ENCODE data around the gene BMAL1.
A peak's percentile ranks its signal among the peaks of the same experiment; 100 is the strongest.

Gene BMAL1

GRCh38 chr11:13341026-13341425 lies 63.4 kb downstream of the BMAL1 start:
- ATAC-seq: no peak
- no peak for TF ChIP-seq ZNF565 (CRISPR knock-in tag; conservative IDR thresholded peaks at IDR 0.05; ENCODE audit: low read depth)
- no peak for TF ChIP-seq CSDC2 (CRISPR knock-in tag; IDR thresholded peaks at IDR 0.05)
- TF ChIP-seq OSR1 (CRISPR knock-in tag; IDR thresholded peaks at IDR 0.05): no peak
- TF ChIP-seq PATZ1 (CRISPR knock-in tag; IDR thresholded peaks at IDR 0.05; ENCODE audit: borderline replicate concordance): no peak
- TF ChIP-seq CREB5 (CRISPR knock-in tag; IDR thresholded peaks at IDR 0.05; ENCODE audit: low read depth): no peak
- TF ChIP-seq ARNTL (CRISPR knock-in tag; IDR thresholded peaks at IDR 0.05; ENCODE audit: borderline replicate concordance, low read depth): no peak
- TF ChIP-seq TOX (CRISPR knock-in tag; IDR thresholded peaks at IDR 0.05; ENCODE audit: borderline replicate concordance): no peak
- TF ChIP-seq, protein P1, sequence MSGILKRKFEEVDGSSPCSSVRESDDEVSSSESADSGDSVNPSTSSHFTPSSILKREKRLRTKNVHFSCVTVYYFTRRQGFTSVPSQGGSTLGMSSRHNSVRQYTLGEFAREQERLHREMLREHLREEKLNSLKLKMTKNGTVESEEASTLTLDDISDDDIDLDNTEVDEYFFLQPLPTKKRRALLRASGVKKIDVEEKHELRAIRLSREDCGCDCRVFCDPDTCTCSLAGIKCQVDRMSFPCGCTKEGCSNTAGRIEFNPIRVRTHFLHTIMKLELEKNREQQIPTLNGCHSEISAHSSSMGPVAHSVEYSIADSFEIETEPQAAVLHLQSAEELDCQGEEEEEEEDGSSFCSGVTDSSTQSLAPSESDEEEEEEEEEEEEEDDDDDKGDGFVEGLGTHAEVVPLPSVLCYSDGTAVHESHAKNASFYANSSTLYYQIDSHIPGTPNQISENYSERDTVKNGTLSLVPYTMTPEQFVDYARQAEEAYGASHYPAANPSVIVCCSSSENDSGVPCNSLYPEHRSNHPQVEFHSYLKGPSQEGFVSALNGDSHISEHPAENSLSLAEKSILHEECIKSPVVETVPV (CRISPR knock-in tag; IDR thresholded peaks at IDR 0.05): no peak
- TF ChIP-seq ZC3H10 (CRISPR knock-in tag; IDR thresholded peaks at IDR 0.05): no peak
- TF ChIP-seq, protein P2, sequence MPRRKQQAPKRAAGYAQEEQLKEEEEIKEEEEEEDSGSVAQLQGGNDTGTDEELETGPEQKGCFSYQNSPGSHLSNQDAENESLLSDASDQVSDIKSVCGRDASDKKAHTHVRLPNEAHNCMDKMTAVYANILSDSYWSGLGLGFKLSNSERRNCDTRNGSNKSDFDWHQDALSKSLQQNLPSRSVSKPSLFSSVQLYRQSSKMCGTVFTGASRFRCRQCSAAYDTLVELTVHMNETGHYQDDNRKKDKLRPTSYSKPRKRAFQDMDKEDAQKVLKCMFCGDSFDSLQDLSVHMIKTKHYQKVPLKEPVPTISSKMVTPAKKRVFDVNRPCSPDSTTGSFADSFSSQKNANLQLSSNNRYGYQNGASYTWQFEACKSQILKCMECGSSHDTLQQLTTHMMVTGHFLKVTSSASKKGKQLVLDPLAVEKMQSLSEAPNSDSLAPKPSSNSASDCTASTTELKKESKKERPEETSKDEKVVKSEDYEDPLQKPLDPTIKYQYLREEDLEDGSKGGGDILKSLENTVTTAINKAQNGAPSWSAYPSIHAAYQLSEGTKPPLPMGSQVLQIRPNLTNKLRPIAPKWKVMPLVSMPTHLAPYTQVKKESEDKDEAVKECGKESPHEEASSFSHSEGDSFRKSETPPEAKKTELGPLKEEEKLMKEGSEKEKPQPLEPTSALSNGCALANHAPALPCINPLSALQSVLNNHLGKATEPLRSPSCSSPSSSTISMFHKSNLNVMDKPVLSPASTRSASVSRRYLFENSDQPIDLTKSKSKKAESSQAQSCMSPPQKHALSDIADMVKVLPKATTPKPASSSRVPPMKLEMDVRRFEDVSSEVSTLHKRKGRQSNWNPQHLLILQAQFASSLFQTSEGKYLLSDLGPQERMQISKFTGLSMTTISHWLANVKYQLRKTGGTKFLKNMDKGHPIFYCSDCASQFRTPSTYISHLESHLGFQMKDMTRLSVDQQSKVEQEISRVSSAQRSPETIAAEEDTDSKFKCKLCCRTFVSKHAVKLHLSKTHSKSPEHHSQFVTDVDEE (CRISPR knock-in tag; IDR thresholded peaks at IDR 0.05): no peak

DNA sequence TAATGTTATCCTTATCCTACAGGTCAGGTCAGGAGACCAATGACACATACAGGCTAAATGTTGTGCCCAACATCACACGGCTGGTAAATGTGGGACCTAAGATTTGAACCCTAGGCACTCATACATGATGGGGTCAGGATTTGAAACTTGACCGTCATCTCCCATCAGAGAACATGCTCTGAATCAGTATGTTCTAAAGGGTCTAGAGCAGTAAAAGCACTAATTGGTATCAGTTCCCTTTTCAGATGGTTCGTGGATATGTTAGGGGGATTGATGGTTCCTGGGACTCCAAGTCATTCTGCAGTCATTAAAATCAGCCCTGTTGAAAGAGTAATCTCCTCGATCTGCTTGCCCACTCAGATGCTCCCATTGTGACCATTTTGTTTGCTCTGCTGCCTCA lies 65.5 kb downstream of the BMAL1 start:
- ATAC-seq: no peak
- no peak for TF ChIP-seq CSDC2 (CRISPR knock-in tag; IDR thresholded peaks at IDR 0.05)
- TF ChIP-seq ZNF565 (CRISPR knock-in tag; conservative IDR thresholded peaks at IDR 0.05; ENCODE audit: low read depth): no peak
- no peak for TF ChIP-seq TCF4 (CRISPR knock-in tag; IDR thresholded peaks at IDR 0.05; ENCODE audit: borderline replicate concordance)
- no peak for TF ChIP-seq ESRRG (CRISPR knock-in tag; IDR thresholded peaks at IDR 0.05)

DNA sequence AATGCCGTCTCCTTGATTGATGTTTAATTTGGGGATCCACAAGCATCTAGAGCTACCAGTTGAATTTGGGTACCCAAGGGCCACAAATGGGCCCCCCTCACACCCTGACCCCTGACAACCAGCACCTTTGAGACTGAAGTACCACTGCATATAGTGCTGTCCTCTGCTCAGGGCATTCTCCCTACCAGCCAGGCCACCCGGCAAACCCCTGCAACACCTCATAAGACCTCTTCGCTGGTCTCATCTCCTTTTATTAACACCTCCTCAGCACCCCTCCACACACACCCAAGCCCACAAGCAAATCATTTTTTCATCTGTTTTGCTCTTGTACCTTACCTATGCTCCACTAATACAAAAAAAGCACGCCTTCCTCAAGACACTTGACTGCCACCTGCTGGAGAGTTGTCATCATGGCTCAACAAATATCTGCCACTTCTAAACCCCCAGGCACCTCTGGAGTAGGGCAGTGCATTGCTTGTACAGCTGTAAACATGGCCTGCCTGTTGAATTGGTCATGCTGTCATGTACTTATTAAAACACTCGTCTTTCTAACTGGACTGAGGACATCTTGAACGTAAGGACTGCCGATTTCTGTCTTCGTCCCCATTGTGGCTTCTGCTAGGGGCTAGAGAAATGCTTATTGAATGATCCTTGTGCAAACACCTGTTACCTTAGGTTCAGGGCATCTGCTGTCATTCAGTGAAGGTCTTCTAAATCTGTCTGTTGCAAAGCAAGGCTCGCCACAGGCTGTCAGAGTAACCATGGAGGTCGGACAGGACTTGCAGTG lies 66.5 kb downstream of the BMAL1 start:
- TF ChIP-seq ESRRG (CRISPR knock-in tag; IDR thresholded peaks at IDR 0.05) (no peak), ZNF565 (CRISPR knock-in tag; conservative IDR thresholded peaks at IDR 0.05; ENCODE audit: low read depth) (no peak), CSDC2 (CRISPR knock-in tag; IDR thresholded peaks at IDR 0.05) (no peak), ZNF70 (CRISPR knock-in tag; IDR thresholded peaks at IDR 0.05) (no peak), OSR1 (CRISPR knock-in tag; IDR thresholded peaks at IDR 0.05) (no peak), GLIS3 (CRISPR knock-in tag; IDR thresholded peaks at IDR 0.05) (no peak)
- TF ChIP-seq, protein P3, sequence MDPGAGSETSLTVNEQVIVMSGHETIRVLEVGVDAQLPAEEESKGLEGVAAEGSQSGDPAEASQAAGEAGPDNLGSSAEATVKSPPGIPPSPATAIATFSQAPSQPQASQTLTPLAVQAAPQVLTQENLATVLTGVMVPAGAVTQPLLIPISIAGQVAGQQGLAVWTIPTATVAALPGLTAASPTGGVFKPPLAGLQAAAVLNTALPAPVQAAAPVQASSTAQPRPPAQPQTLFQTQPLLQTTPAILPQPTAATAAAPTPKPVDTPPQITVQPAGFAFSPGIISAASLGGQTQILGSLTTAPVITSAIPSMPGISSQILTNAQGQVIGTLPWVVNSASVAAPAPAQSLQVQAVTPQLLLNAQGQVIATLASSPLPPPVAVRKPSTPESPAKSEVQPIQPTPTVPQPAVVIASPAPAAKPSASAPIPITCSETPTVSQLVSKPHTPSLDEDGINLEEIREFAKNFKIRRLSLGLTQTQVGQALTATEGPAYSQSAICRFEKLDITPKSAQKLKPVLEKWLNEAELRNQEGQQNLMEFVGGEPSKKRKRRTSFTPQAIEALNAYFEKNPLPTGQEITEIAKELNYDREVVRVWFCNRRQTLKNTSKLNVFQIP (CRISPR knock-in tag; IDR thresholded peaks at IDR 0.05; ENCODE audit: borderline replicate concordance, low read depth): no peak
- peak; percentile 78 for ATAC-seq

GRCh38 chr11:13344818-13345217 lies 67.2 kb downstream of the BMAL1 start:
- no peak for ATAC-seq
- TF ChIP-seq TCF4 (CRISPR knock-in tag; IDR thresholded peaks at IDR 0.05; ENCODE audit: borderline replicate concordance): no peak
- no peak for TF ChIP-seq GLIS3 (CRISPR knock-in tag; IDR thresholded peaks at IDR 0.05)
- no peak for TF ChIP-seq BACH2 (CRISPR knock-in tag; IDR thresholded peaks at IDR 0.05; ENCODE audit: borderline replicate concordance)
- no peak for TF ChIP-seq CREB5 (CRISPR knock-in tag; IDR thresholded peaks at IDR 0.05; ENCODE audit: low read depth)
- TF ChIP-seq PPARA (CRISPR knock-in tag; IDR thresholded peaks at IDR 0.05; ENCODE audit: borderline replicate concordance): no peak
- TF ChIP-seq, protein P2 (CRISPR knock-in tag; IDR thresholded peaks at IDR 0.05): no peak
- TF ChIP-seq SNAI2 (CRISPR knock-in tag; IDR thresholded peaks at IDR 0.05): no peak
- no peak for TF ChIP-seq TOX (CRISPR knock-in tag; IDR thresholded peaks at IDR 0.05; ENCODE audit: borderline replicate concordance)
- no peak for TF ChIP-seq ZNF8 (CRISPR knock-in tag; IDR thresholded peaks at IDR 0.05)
- no peak for TF ChIP-seq ZFP3 (CRISPR knock-in tag; IDR thresholded peaks at IDR 0.05)
- TF ChIP-seq OSR1 (CRISPR knock-in tag; IDR thresholded peaks at IDR 0.05): no peak
- TF ChIP-seq ISL1 (CRISPR knock-in tag; IDR thresholded peaks at IDR 0.05): no peak
- no peak for TF ChIP-seq CSDC2 (CRISPR knock-in tag; IDR thresholded peaks at IDR 0.05)
